IPS-18a (cell line): Measurements from ENCODE around the gene DUSP15.

Experiments used
- H3K27ac ChIP-seq: one replicate; pipeline ENCODE4 v1.5.1; 2013; ENCODE audit warnings: low read length
- H3K27me3 ChIP-seq: one replicate; pipeline ENCODE4 v1.6.1; 2013; ENCODE audit warnings: mild to moderate bottlenecking, low read length; ENCODE audit not compliant: control insufficient read depth, insufficient read depth
- H3K36me3 ChIP-seq: one replicate; pipeline ENCODE4 v1.6.1; 2013; ENCODE audit warnings: low read depth, low read length; ENCODE audit not compliant: control insufficient read depth
- H3K4me1 ChIP-seq: one replicate; pipeline ENCODE4 v1.6.1; 2013; ENCODE audit warnings: low read depth, low read length; ENCODE audit not compliant: control insufficient read depth
- H3K4me3 ChIP-seq: one replicate; pipeline ENCODE4 v1.5.1; 2013; ENCODE audit warnings: low read length
- H3K9ac ChIP-seq: one replicate; pipeline ENCODE4 v1.6.1; 2013; ENCODE audit warnings: mild to moderate bottlenecking, low read length, moderate library complexity
- H3K9me3 ChIP-seq: one replicate; pipeline ENCODE4 v1.6.1; 2013; ENCODE audit warnings: low read depth, low read length; ENCODE audit not compliant: control insufficient read depth

DUSP15 gene

GRCh38 chr20:31909253-31910070 lies 39.1 kb upstream of the DUSP15 start:
- no peak overlapping the region for H3K27ac ChIP-seq
- H3K4me3 ChIP-seq = no peak overlapping the region
- no peaks in the 10 kb centered on the region for H3K36me3 ChIP-seq
- no peaks in the 10 kb centered on the region for H3K27me3 ChIP-seq
- H3K4me1 ChIP-seq = peaks cover 45% of the 10 kb centered on the region
- no peaks in the 10 kb centered on the region for H3K9me3 ChIP-seq
- no peak overlapping the region for H3K9ac ChIP-seq

- H3K9me3 ChIP-seq = no peaks in the 10 kb centered on the region
- H3K36me3 ChIP-seq = no peaks in the 10 kb centered on the region
- peaks cover 35% of the 10 kb centered on the region for H3K4me1 ChIP-seq
- H3K27ac ChIP-seq = no peak overlapping the region
- H3K4me3 ChIP-seq = no peak overlapping the region
- H3K9ac ChIP-seq = no peak overlapping the region
- no peaks in the 10 kb centered on the region for H3K27me3 ChIP-seq
Measured at GRCh38 chr20:31908424-31908823, 38.1 kb upstream of the DUSP15 start.

- H3K27ac ChIP-seq = no peak overlapping the region
- H3K4me3 ChIP-seq = no peak overlapping the region
- no peaks in the 10 kb centered on the region for H3K27me3 ChIP-seq
- H3K9me3 ChIP-seq = no peaks in the 10 kb centered on the region
- peaks cover 31% of the 10 kb centered on the region for H3K4me1 ChIP-seq
- H3K9ac ChIP-seq = no peak overlapping the region
- H3K36me3 ChIP-seq = no peaks in the 10 kb centered on the region
Measured at GRCh38 chr20:31908016-31908415, 37.7 kb upstream of the DUSP15 start.

- Histone ChIP-seq H3K9ac (no peak overlapping the region), H3K36me3 (no peaks in the 10 kb centered on the region), H3K9me3 (no peaks in the 10 kb centered on the region), H3K27ac (no peak overlapping the region), H3K4me3 (no peak overlapping the region), H3K4me1 (peaks cover 24% of the 10 kb centered on the region), H3K27me3 (no peaks in the 10 kb centered on the region)
Measured at GRCh38 chr20:31907046-31907445, 36.7 kb upstream of the DUSP15 start.

GRCh38 chr20:31906001-31906400 lies 35.7 kb upstream of the DUSP15 start:
- no peak overlapping the region for H3K27ac ChIP-seq
- no peaks in the 10 kb centered on the region for H3K27me3 ChIP-seq
- H3K36me3 ChIP-seq = no peaks in the 10 kb centered on the region
- H3K4me3 ChIP-seq = no peak overlapping the region
- no peaks in the 10 kb centered on the region for H3K9me3 ChIP-seq
- peaks cover 15% of the 10 kb centered on the region for H3K4me1 ChIP-seq
- H3K9ac ChIP-seq = no peak overlapping the region

- no peaks in the 10 kb centered on the region for H3K9me3 ChIP-seq
- no peak overlapping the region for H3K4me3 ChIP-seq
- no peaks in the 10 kb centered on the region for H3K27me3 ChIP-seq
- peaks cover 8% of the 10 kb centered on the region for H3K4me1 ChIP-seq
- H3K9ac ChIP-seq = no peak overlapping the region
- H3K27ac ChIP-seq = no peak overlapping the region
- H3K36me3 ChIP-seq = no peaks in the 10 kb centered on the region
Measured at GRCh38 chr20:31903627-31904386, 33.5 kb upstream of the DUSP15 start.

- H3K9me3 ChIP-seq = no peaks in the 10 kb centered on the region
- H3K9ac ChIP-seq = no peak overlapping the region
- no peak overlapping the region for H3K4me3 ChIP-seq
- H3K4me1 ChIP-seq = peaks cover 8% of the 10 kb centered on the region
- H3K27me3 ChIP-seq = no peaks in the 10 kb centered on the region
- H3K27ac ChIP-seq = no peak overlapping the region
- no peaks in the 10 kb centered on the region for H3K36me3 ChIP-seq
Measured at GRCh38 chr20:31901615-31902014, 31.3 kb upstream of the DUSP15 start.

- no peaks in the 10 kb centered on the region for H3K27me3 ChIP-seq
- no peaks in the 10 kb centered on the region for H3K36me3 ChIP-seq
- H3K4me1 ChIP-seq = no peaks in the 10 kb centered on the region
- no peak overlapping the region for H3K27ac ChIP-seq
- H3K9me3 ChIP-seq = no peaks in the 10 kb centered on the region
- no peak overlapping the region for H3K4me3 ChIP-seq
- no peak overlapping the region for H3K9ac ChIP-seq
Measured at GRCh38 chr20:31897541-31897940, 27.2 kb upstream of the DUSP15 start.

- Histone ChIP-seq H3K9me3 (no peaks in the 10 kb centered on the region), H3K9ac (no peak overlapping the region), H3K36me3 (no peaks in the 10 kb centered on the region), H3K4me1 (no peaks in the 10 kb centered on the region), H3K27ac (no peak overlapping the region), H3K27me3 (no peaks in the 10 kb centered on the region), H3K4me3 (no peak overlapping the region)
Measured at GRCh38 chr20:31896049-31896448, 25.7 kb upstream of the DUSP15 start.

GRCh38 chr20:31894980-31895675 lies 24.8 kb upstream of the DUSP15 start:
- Histone ChIP-seq H3K27ac (no peak overlapping the region), H3K9me3 (no peaks in the 10 kb centered on the region), H3K4me3 (no peak overlapping the region), H3K4me1 (no peaks in the 10 kb centered on the region), H3K27me3 (no peaks in the 10 kb centered on the region), H3K36me3 (no peaks in the 10 kb centered on the region), H3K9ac (no peak overlapping the region)

GRCh38 chr20:31890646-31891045 lies 20.3 kb upstream of the DUSP15 start:
- Histone ChIP-seq H3K4me1 (no peaks in the 10 kb centered on the region), H3K36me3 (no peaks in the 10 kb centered on the region), H3K4me3 (no peak overlapping the region), H3K27ac (no peak overlapping the region), H3K9me3 (no peaks in the 10 kb centered on the region), H3K27me3 (no peaks in the 10 kb centered on the region), H3K9ac (no peak overlapping the region)
